Liver (tissue), 3 donors: ENCODE results near the gene CYP2W1.
"Not testable (repeated sequence)": the region's sequence is repeated elsewhere in the genome, so short reads cannot be mapped to it uniquely, and the experiment has no call there.

Source experiments
- EGR1 ChIP-seq, 2 donors: IDR thresholded peaks; 2 replicates each; pipeline ENCODE4 v1.6.1; 2016 to 2018; ENCODE audit warnings: antibody characterized with exemption in 2 of 2, low read depth in 2 of 2
- FOXA2 ChIP-seq: IDR thresholded peaks from 2 replicates; pipeline ENCODE4 v1.6.1; 2016; ENCODE audit warnings: antibody characterized with exemption
- HNF4A ChIP-seq, 2 donors: conservative IDR thresholded peaks; 2 replicates each; pipeline ENCODE4 v1.6.1; 2016; ENCODE audit warnings: antibody characterized with exemption in 2 of 2, mild to moderate bottlenecking in 2 of 2
- JUND ChIP-seq, 2 donors: IDR thresholded peaks; 2 replicates each; pipeline ENCODE4 v1.6.1; 2016; ENCODE audit warnings: antibody characterized with exemption in 2 of 2
- RAD21 ChIP-seq, 2 donors: IDR thresholded peaks; 2 replicates each; pipeline ENCODE4 v1.6.1; 2016; ENCODE audit warnings: antibody characterized with exemption in 2 of 2, mild to moderate bottlenecking in 2 of 2
- TAF1 ChIP-seq: conservative IDR thresholded peaks from 2 replicates; pipeline ENCODE4 v1.6.1; 2016; ENCODE audit warnings: antibody characterized with exemption, mild to moderate bottlenecking
- YY1 ChIP-seq: IDR thresholded peaks from 2 replicates; pipeline ENCODE4 v1.6.1; 2016; ENCODE audit warnings: antibody characterized with exemption, mild to moderate bottlenecking
- TF ChIP-seq, protein P1 (sequence below): fragments of 150-350 bp; IDR thresholded peaks from 2 replicates; pipeline ENCODE4 v1.5.1; 2017; ENCODE audit warnings: improper control_type of control experiment, low read depth, low read length; ENCODE audit not compliant: missing input control
- TF ChIP-seq, protein P2 (sequence below): IDR thresholded peaks from 2 replicates; pipeline ENCODE4 v1.6.1; 2016; ENCODE audit warnings: antibody characterized with exemption
- TF ChIP-seq, protein P3 (sequence below): IDR thresholded peaks from 2 replicates; pipeline ENCODE4 v1.6.1; 2016; ENCODE audit warnings: antibody characterized with exemption
- TF ChIP-seq, protein P4 (sequence below): IDR thresholded peaks from 2 replicates; pipeline ENCODE4 v1.6.1; 2016; ENCODE audit warnings: antibody characterized with exemption, mild to moderate bottlenecking
- donor health status: healthy.
- donor health status: healthy.

- TF ChIP-seq, protein P1, sequence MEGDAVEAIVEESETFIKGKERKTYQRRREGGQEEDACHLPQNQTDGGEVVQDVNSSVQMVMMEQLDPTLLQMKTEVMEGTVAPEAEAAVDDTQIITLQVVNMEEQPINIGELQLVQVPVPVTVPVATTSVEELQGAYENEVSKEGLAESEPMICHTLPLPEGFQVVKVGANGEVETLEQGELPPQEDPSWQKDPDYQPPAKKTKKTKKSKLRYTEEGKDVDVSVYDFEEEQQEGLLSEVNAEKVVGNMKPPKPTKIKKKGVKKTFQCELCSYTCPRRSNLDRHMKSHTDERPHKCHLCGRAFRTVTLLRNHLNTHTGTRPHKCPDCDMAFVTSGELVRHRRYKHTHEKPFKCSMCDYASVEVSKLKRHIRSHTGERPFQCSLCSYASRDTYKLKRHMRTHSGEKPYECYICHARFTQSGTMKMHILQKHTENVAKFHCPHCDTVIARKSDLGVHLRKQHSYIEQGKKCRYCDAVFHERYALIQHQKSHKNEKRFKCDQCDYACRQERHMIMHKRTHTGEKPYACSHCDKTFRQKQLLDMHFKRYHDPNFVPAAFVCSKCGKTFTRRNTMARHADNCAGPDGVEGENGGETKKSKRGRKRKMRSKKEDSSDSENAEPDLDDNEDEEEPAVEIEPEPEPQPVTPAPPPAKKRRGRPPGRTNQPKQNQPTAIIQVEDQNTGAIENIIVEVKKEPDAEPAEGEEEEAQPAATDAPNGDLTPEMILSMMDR = not testable (repeated sequence)
- TF ChIP-seq, protein P2, sequence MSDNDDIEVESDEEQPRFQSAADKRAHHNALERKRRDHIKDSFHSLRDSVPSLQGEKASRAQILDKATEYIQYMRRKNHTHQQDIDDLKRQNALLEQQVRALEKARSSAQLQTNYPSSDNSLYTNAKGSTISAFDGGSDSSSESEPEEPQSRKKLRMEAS = not testable (repeated sequence)
- TF ChIP-seq EGR1 (IDR thresholded peaks at IDR 0.05; ENCODE audit: low read depth in 2 of 2); RAD21 (IDR thresholded peaks at IDR 0.05); JUND (IDR thresholded peaks at IDR 0.05); FOXA2; TAF1; HNF4A (conservative IDR thresholded peaks at IDR 0.05); YY1: not testable (repeated sequence)
- TF ChIP-seq, protein P3, sequence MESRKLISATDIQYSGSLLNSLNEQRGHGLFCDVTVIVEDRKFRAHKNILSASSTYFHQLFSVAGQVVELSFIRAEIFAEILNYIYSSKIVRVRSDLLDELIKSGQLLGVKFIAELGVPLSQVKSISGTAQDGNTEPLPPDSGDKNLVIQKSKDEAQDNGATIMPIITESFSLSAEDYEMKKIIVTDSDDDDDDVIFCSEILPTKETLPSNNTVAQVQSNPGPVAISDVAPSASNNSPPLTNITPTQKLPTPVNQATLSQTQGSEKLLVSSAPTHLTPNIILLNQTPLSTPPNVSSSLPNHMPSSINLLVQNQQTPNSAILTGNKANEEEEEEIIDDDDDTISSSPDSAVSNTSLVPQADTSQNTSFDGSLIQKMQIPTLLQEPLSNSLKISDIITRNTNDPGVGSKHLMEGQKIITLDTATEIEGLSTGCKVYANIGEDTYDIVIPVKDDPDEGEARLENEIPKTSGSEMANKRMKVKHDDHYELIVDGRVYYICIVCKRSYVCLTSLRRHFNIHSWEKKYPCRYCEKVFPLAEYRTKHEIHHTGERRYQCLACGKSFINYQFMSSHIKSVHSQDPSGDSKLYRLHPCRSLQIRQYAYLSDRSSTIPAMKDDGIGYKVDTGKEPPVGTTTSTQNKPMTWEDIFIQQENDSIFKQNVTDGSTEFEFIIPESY = not testable (repeated sequence)
- TF ChIP-seq, protein P4, sequence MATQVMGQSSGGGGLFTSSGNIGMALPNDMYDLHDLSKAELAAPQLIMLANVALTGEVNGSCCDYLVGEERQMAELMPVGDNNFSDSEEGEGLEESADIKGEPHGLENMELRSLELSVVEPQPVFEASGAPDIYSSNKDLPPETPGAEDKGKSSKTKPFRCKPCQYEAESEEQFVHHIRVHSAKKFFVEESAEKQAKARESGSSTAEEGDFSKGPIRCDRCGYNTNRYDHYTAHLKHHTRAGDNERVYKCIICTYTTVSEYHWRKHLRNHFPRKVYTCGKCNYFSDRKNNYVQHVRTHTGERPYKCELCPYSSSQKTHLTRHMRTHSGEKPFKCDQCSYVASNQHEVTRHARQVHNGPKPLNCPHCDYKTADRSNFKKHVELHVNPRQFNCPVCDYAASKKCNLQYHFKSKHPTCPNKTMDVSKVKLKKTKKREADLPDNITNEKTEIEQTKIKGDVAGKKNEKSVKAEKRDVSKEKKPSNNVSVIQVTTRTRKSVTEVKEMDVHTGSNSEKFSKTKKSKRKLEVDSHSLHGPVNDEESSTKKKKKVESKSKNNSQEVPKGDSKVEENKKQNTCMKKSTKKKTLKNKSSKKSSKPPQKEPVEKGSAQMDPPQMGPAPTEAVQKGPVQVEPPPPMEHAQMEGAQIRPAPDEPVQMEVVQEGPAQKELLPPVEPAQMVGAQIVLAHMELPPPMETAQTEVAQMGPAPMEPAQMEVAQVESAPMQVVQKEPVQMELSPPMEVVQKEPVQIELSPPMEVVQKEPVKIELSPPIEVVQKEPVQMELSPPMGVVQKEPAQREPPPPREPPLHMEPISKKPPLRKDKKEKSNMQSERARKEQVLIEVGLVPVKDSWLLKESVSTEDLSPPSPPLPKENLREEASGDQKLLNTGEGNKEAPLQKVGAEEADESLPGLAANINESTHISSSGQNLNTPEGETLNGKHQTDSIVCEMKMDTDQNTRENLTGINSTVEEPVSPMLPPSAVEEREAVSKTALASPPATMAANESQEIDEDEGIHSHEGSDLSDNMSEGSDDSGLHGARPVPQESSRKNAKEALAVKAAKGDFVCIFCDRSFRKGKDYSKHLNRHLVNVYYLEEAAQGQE = not testable (repeated sequence)
Observed at GRCh38 chr7:1002445-1002844, 19.5 kb downstream of the CYP2W1 start.
